ENCODE results near the gene TMPRSS7.

TMPRSS7 gene

GRCh38 chr3:112119962-112120836 is 85.7 kb downstream of the TMPRSS7 start:
- no peak overlapping the region for H3K4me3 ChIP-seq (ENCODE audit: low read length)
- TF ChIP-seq CTCF (conservative IDR thresholded peaks at IDR 0.05; ENCODE audit: low read depth, low read length), result no peak
- DNase-seq (ENCODE audit: low read depth), result no peak

GRCh38 chr3:112121577-112122547 is 87.3 kb downstream of the TMPRSS7 start:
- no peak overlapping the region for H3K4me3 ChIP-seq (ENCODE audit: low read length)
- no peak for TF ChIP-seq CTCF (conservative IDR thresholded peaks at IDR 0.05; ENCODE audit: low read depth, low read length)
- no peak for DNase-seq (ENCODE audit: low read depth)

- TF ChIP-seq CTCF (conservative IDR thresholded peaks at IDR 0.05; ENCODE audit: low read depth, low read length), result no peak
- DNase-seq (ENCODE audit: low read depth), result no peak
- H3K4me3 ChIP-seq (ENCODE audit: low read length), result no peak overlapping the region
These were observed 88.3 kb downstream of the TMPRSS7 start for GRCh38 chr3:112122870-112123269.

- no peak overlapping the region for H3K4me3 ChIP-seq (ENCODE audit: low read length)
- DNase-seq (ENCODE audit: low read depth), result no peak
- TF ChIP-seq CTCF (conservative IDR thresholded peaks at IDR 0.05; ENCODE audit: low read depth, low read length), result no peak
These were observed 89.0 kb downstream of the TMPRSS7 start for GRCh38 chr3:112123548-112123947.

- no peak for TF ChIP-seq CTCF (conservative IDR thresholded peaks at IDR 0.05; ENCODE audit: low read depth, low read length)
- no peak for DNase-seq (ENCODE audit: low read depth)
- H3K4me3 ChIP-seq (ENCODE audit: low read length), result no peak overlapping the region
These were observed 90.5 kb downstream of the TMPRSS7 start for GRCh38 chr3:112124907-112125607.

GRCh38 chr3:112126511-112126911 is 92.0 kb downstream of the TMPRSS7 start:
- TF ChIP-seq CTCF (conservative IDR thresholded peaks at IDR 0.05; ENCODE audit: low read depth, low read length), result no peak

More at GRCh38 chr3:112126511-112126911, 92.0 kb downstream of the TMPRSS7 start:
- H3K4me3 ChIP-seq (ENCODE audit: low read length), result no peak overlapping the region
- no peak for DNase-seq (ENCODE audit: low read depth)
